CD4-positive, alpha-beta T cell (primary cell): ENCODE data around the gene CRK. TPM values are rescaled to one million over a fixed set of nuclear protein-coding genes. Genes with fewer than 3 reads are reported as not detected.

ENCODE experiments used
- ATAC-seq: fragments of 200-7000 bp; cut with Tn5 transposase; one replicate; pipeline ENCODE4 v1.10.0; 2022; ENCODE audit warnings: mild to moderate bottlenecking; ENCODE audit not compliant: poor library complexity
- CTCF ChIA-PET: fragments of 350-600 bp; sonication (Branson Sonifier 250); formaldehyde crosslinking; loops from one replicate; lab custom pipeline; 2021; ENCODE audit warnings: antibody characterized with exemption, inconsistent platforms; lab: Charles Lee
- POLR2A ChIA-PET: fragments of 350-600 bp; sonication (Branson Sonifier 250); formaldehyde crosslinking; loops from one replicate; lab custom pipeline; 2021; ENCODE audit warnings: antibody characterized with exemption, inconsistent platforms; lab: Charles Lee
- DNase-seq, 14 experiments: peaks; one replicate each; pipeline ENCODE4 v3.0.0-alpha.2; 2013 to 2020; ENCODE audit warnings: mixed read lengths in 2 of 14
- H3K27ac ChIP-seq, 2 donors: one replicate each; pipeline versions ENCODE4 v1.5.1 to v1.7.0; 2013; ENCODE audit warnings: low read length in 2 of 2, low read depth in 1 of 2, mild to moderate bottlenecking in 1 of 2
- H3K27me3 ChIP-seq, 2 experiments: 1 replicate in 1 of 2; 2 replicates in 1 of 2; pipeline versions ENCODE4 v1.6.1 to v1.7.0; 2013; ENCODE audit warnings: low read length in 2 of 2, control low read depth in 1 of 2, mild to moderate bottlenecking in 1 of 2, moderate library complexity in 1 of 2; ENCODE audit not compliant: insufficient read depth in 2 of 2, control insufficient read depth in 1 of 2
- H3K36me3 ChIP-seq: one replicate; pipeline ENCODE4 v1.6.1; 2013; ENCODE audit warnings: low read length, control low read depth; ENCODE audit not compliant: insufficient read depth
- H3K4me1 ChIP-seq: one replicate; pipeline ENCODE4 v1.6.1; 2013; ENCODE audit warnings: low read length, control low read depth; ENCODE audit not compliant: insufficient read depth
- H3K4me3 ChIP-seq: one replicate; pipeline ENCODE4 v1.5.1; 2013; ENCODE audit warnings: mild to moderate bottlenecking, low read length, moderate library complexity
- H3K9me3 ChIP-seq, 2 experiments: 1 replicate in 1 of 2; 2 replicates in 1 of 2; pipeline versions ENCODE4 v1.6.1 to v1.7.0; 2013; ENCODE audit warnings: low read length in 2 of 2, mild to moderate bottlenecking in 2 of 2, control low read depth in 1 of 2, moderate library complexity in 1 of 2; ENCODE audit not compliant: control insufficient read depth in 1 of 2, insufficient read depth in 1 of 2
- H3K27ac Mint-ChIP-seq: one replicate; pipeline ENCODE4 v1.8.0; 2020; ENCODE audit warnings: mixed read lengths
- H3K27me3 Mint-ChIP-seq: one replicate; pipeline ENCODE4 v1.8.0; 2021; ENCODE audit warnings: mixed read lengths
- H3K36me3 Mint-ChIP-seq: one replicate; pipeline ENCODE4 v1.8.0; 2021; ENCODE audit warnings: low read depth, mixed read lengths
- H3K4me1 Mint-ChIP-seq: one replicate; pipeline ENCODE4 v1.8.0; 2021; ENCODE audit warnings: low read depth, mixed read lengths
- H3K4me3 Mint-ChIP-seq: one replicate; pipeline ENCODE4 v1.8.0; 2020; ENCODE audit warnings: mild to moderate bottlenecking, mixed read lengths
- H3K9me3 Mint-ChIP-seq: one replicate; pipeline ENCODE4 v1.8.0; 2020; ENCODE audit warnings: mixed read lengths
- intact Hi-C, 2 experiments: fragments of 100-400 bp; cut with DNase I in 1 of 2; cut with micrococcal nuclease in 1 of 2; formaldehyde crosslinking; loops; one replicate each; pipeline versions ENCODE4 v1.15.1 to v1.9.0; 2023 to 2025; cut with DNase I, micrococcal nuclease
- total RNA-seq, 174 experiments: library from RNA in 2 of 174; stranded (reverse) in 2 of 174; gene quantifications; one replicate each; pipeline ENCODE4 v1.2.3 and lab custom pipeline; 2021 to 2026
- TF ChIP-seq, protein P1 (sequence below): fragments of 200-600 bp; IDR thresholded peaks from one replicate; pipeline ENCODE4 v1.8.0; 2022; ENCODE audit warnings: antibody characterized with exemption, mild to moderate bottlenecking

CRK gene
- total RNA-seq, 2 experiments from 2014 or later = 13.6 to 14.5 TPM

DNA sequence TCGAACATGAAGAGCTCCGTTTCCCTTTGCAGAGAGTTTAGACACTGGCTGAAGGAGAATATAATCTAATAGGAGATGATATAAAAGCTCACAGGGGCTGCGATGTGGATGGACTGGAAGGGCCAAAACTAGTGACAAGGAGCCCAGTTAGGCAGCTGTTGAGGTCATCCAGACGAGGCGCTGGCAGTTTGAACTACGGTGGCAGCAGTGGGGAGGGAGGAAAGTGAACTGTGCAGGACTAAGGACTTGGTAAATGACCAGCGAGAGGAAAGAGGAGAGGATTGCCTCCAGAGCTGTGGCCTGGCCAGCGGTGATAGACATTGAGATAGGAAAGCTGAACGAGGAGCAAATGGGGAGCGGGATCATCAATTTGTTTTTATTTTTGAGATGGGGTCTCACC, 41.4 kb downstream of the CRK start:
- no peaks in the 10 kb centered on the region for H3K36me3 Mint-ChIP-seq
- ChIA-PET POLR2A (interaction anchor here (0.6 kb wide), 1 partner anchor 24 kb away, joined by 4 read pairs; no protein-coding TSS in a partner anchor), CTCF (interaction anchor here (0.6 kb wide), 1 partner anchor 870 kb away, joined by 3 read pairs; no protein-coding TSS in a partner anchor)
- no peaks in the 10 kb centered on the region for H3K27me3 Mint-ChIP-seq
- H3K9me3 Mint-ChIP-seq = no peaks in the 10 kb centered on the region
- intact Hi-C loops = no loop called here
- ATAC-seq = no peak
- Histone ChIP-seq H3K27me3 (no peaks in the 10 kb centered on the region), H3K9me3 (no peaks in the 10 kb centered on the region), H3K27ac (no peak overlapping the region), H3K4me1 (no peaks in the 10 kb centered on the region), H3K36me3 (no peaks in the 10 kb centered on the region), H3K4me3 (no peak overlapping the region)
- no peak for DNase-seq
- H3K4me1 Mint-ChIP-seq = no peaks in the 10 kb centered on the region
- H3K27ac Mint-ChIP-seq = no peak overlapping the region
- no peak overlapping the region for H3K4me3 Mint-ChIP-seq
- TF ChIP-seq, protein P1, sequence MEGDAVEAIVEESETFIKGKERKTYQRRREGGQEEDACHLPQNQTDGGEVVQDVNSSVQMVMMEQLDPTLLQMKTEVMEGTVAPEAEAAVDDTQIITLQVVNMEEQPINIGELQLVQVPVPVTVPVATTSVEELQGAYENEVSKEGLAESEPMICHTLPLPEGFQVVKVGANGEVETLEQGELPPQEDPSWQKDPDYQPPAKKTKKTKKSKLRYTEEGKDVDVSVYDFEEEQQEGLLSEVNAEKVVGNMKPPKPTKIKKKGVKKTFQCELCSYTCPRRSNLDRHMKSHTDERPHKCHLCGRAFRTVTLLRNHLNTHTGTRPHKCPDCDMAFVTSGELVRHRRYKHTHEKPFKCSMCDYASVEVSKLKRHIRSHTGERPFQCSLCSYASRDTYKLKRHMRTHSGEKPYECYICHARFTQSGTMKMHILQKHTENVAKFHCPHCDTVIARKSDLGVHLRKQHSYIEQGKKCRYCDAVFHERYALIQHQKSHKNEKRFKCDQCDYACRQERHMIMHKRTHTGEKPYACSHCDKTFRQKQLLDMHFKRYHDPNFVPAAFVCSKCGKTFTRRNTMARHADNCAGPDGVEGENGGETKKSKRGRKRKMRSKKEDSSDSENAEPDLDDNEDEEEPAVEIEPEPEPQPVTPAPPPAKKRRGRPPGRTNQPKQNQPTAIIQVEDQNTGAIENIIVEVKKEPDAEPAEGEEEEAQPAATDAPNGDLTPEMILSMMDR = no peak

DNA sequence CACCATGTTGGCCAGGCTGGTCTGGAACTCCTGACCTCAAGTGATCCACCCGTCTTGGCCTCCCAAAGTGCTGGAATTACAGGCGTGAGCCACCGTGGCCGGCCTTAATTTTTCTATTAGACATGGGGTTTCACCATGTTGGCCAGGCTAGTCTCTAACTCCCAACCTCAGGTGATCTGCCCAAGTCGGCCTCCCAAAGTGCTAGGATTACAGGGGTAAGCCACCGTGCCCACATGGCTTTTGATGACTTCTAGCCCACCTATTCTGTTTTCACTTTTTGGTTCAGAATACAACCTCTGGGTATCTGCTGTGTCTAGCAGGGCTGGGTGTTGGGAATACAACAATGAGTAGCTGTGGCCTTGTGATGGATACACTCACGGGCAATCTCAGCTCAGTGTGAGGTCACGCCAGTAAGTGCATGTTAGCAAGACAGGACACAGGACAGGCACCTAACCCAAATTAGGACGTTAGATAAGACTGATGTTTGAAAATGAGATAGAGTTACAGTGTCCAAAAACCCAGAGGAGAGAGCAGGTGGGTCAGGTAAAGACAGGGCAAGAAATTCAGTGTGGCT, 41.9 kb downstream of the CRK start:
- Mint-ChIP-seq H3K27ac (no peak overlapping the region), H3K4me3 (no peak overlapping the region), H3K4me1 (no peaks in the 10 kb centered on the region), H3K9me3 (no peaks in the 10 kb centered on the region), H3K27me3 (no peaks in the 10 kb centered on the region), H3K36me3 (no peaks in the 10 kb centered on the region)
- CTCF ChIA-PET = interaction anchor here (0.6 to 0.7 kb wide), 2 partner anchors 214 to 871 kb away, joined by 3 to 6 read pairs; no protein-coding TSS in a partner anchor
- Histone ChIP-seq H3K4me1 (no peaks in the 10 kb centered on the region), H3K9me3 (no peaks in the 10 kb centered on the region), H3K36me3 (no peaks in the 10 kb centered on the region), H3K4me3 (no peak overlapping the region), H3K27ac (no peak overlapping the region), H3K27me3 (no peaks in the 10 kb centered on the region)
- DNase-seq = no peak
- intact Hi-C loops = no loop called here
- POLR2A ChIA-PET = no interaction called here
- ATAC-seq = no peak
- TF ChIP-seq, protein P1 = no peak

DNA sequence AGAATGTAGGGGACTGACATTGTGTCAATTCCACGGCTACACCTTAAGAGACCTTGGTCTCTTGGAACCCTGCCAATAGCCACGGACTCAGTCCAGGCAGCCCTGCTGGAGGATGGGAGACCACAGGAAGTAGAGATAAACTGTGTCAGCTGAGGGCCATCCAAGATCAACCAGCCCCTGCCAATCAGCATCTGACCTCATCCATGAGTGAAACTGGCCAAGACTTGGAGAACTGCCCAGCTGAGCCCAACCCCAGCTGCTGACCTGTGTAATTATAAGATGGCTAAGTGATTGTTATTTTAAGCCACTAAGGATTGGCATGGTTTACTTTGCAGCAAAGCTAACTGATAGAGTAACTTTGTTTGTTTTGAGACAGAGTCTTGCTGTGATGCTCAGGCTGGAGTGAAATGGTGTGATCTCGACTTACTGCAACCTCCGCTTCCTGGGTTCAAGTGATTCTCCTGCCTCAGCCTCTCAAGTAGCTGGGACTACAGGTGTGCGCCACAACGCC, 42.7 kb downstream of the CRK start:
- ATAC-seq (no peak), DNase-seq (no peak)
- Histone ChIP-seq H3K27ac (no peak overlapping the region), H3K4me3 (no peak overlapping the region), H3K9me3 (no peaks in the 10 kb centered on the region), H3K36me3 (no peaks in the 10 kb centered on the region), H3K4me1 (no peaks in the 10 kb centered on the region), H3K27me3 (no peaks in the 10 kb centered on the region)
- H3K27ac Mint-ChIP-seq = no peak overlapping the region
- no peaks in the 10 kb centered on the region for H3K27me3 Mint-ChIP-seq
- no peaks in the 10 kb centered on the region for H3K9me3 Mint-ChIP-seq
- intact Hi-C loops = no loop called here
- CTCF ChIA-PET = interaction anchor here (0.7 kb wide), 1 partner anchor 214 kb away, joined by 6 read pairs; no protein-coding TSS in a partner anchor
- H3K4me1 Mint-ChIP-seq = no peaks in the 10 kb centered on the region
- no peaks in the 10 kb centered on the region for H3K36me3 Mint-ChIP-seq
- TF ChIP-seq, protein P1 = no peak
- H3K4me3 Mint-ChIP-seq = no peak overlapping the region
- POLR2A ChIA-PET = interaction anchor here (0.9 kb wide), 1 partner anchor 48 kb away, joined by 3 read pairs; no protein-coding TSS in a partner anchor
